HL-60 (cell line): Measurements from ENCODE around the gene REEP3.

Experiments
- DNase-seq, 2 experiments: peaks; one replicate each; pipeline ENCODE4 v3.0.0-alpha.2; 2010 to 2020; ENCODE audit warnings: low read depth in 1 of 2, low spot score in 1 of 2
- H3K27ac ChIP-seq: fragments of 250-450 bp; sonication (Bioruptor Pico); replicated peaks from 2 replicates; pipeline ENCODE4 v1.5.1; 2020; ENCODE audit warnings: mild to moderate bottlenecking, moderate library complexity
- H3K27me3 ChIP-seq: fragments of 250-450 bp; sonication (Bioruptor Pico); 2 replicates; pipeline ENCODE4 v1.5.1; 2021; ENCODE audit warnings: mild to moderate bottlenecking, moderate library complexity; ENCODE audit not compliant: insufficient read depth, poor library complexity, severe bottlenecking
- H3K4me3 ChIP-seq: replicated peaks from 2 replicates; pipeline ENCODE4 v1.5.1; 2011; ENCODE audit warnings: mild to moderate bottlenecking, control low read depth, low read length; ENCODE audit not compliant: insufficient read depth
- CTCF ChIP-seq: IDR thresholded peaks from one replicate; pipeline ENCODE4 v1.5.1; 2011; ENCODE audit warnings: low read length, control low read depth, inconsistent platforms; ENCODE audit not compliant: insufficient read depth
- GABPA ChIP-seq: IDR thresholded peaks from 2 replicates; pipeline ENCODE4 v1.6.1; 2012; ENCODE audit warnings: low read depth
- POLR2AphosphoS5 ChIP-seq: IDR thresholded peaks from 2 replicates; pipeline ENCODE4 v1.6.1; 2012; ENCODE audit warnings: low read depth
- REST ChIP-seq: IDR thresholded peaks from 2 replicates; pipeline ENCODE4 v1.6.1; 2012; ENCODE audit warnings: low read depth; ENCODE audit not compliant: insufficient replicate concordance
- SPI1 ChIP-seq: IDR thresholded peaks from 2 replicates; pipeline ENCODE4 v1.6.1; 2012; ENCODE audit warnings: low read depth, mild to moderate bottlenecking, borderline replicate concordance

The REEP3 gene

GRCh38 chr10:63637901-63638327 lies 116.7 kb downstream of the REEP3 start:
- Histone ChIP-seq H3K27me3 (no peaks in the 10 kb centered on the region), H3K27ac (no peak overlapping the region), H3K4me3 (no peak overlapping the region)
- TF ChIP-seq REST: no peak
- TF ChIP-seq GABPA: no peak
- DNase-seq: no peak

- H3K4me3 ChIP-seq: no peak overlapping the region
- no peak for DNase-seq
These were observed 120.2 kb downstream of the REEP3 start for GRCh38 chr10:63641366-63641765.

GRCh38 chr10:63641799-63642198 lies 120.6 kb downstream of the REEP3 start:
- Histone ChIP-seq H3K27me3 (no peaks in the 10 kb centered on the region), H3K27ac (no peak overlapping the region), H3K4me3 (no peak overlapping the region)
- TF ChIP-seq POLR2AphosphoS5: no peak
- no peak for TF ChIP-seq REST
- DNase-seq: no peak

More at GRCh38 chr10:63641366-63641765, 120.2 kb downstream of the REEP3 start:
- no peak for TF ChIP-seq REST
- TF ChIP-seq GABPA: no peak
- no peak for TF ChIP-seq POLR2AphosphoS5
- Histone ChIP-seq H3K27me3 (no peaks in the 10 kb centered on the region), H3K27ac (no peak overlapping the region)

- TF ChIP-seq SPI1 (no peak), GABPA (no peak), REST (no peak), CTCF (no peak), POLR2AphosphoS5 (no peak)
- Histone ChIP-seq H3K27me3 (no peaks in the 10 kb centered on the region), H3K27ac (no peak overlapping the region), H3K4me3 (no peak overlapping the region)
- no peak for DNase-seq
These were observed 121.6 kb downstream of the REEP3 start for GRCh38 chr10:63642808-63643207.
